ENCODE data around the gene AGMAT. TPM values are rescaled to one million over a fixed set of nuclear protein-coding genes. Genes with fewer than 3 reads are reported as not detected.

Gene AGMAT
- total and polyA plus RNA-seq, 2 of the 8 experiments (the other 6 are each of a cell fraction or from before 2014, with no cell fraction given), result 3.7 to 5.8 TPM

- TF ChIP-seq, protein P1, sequence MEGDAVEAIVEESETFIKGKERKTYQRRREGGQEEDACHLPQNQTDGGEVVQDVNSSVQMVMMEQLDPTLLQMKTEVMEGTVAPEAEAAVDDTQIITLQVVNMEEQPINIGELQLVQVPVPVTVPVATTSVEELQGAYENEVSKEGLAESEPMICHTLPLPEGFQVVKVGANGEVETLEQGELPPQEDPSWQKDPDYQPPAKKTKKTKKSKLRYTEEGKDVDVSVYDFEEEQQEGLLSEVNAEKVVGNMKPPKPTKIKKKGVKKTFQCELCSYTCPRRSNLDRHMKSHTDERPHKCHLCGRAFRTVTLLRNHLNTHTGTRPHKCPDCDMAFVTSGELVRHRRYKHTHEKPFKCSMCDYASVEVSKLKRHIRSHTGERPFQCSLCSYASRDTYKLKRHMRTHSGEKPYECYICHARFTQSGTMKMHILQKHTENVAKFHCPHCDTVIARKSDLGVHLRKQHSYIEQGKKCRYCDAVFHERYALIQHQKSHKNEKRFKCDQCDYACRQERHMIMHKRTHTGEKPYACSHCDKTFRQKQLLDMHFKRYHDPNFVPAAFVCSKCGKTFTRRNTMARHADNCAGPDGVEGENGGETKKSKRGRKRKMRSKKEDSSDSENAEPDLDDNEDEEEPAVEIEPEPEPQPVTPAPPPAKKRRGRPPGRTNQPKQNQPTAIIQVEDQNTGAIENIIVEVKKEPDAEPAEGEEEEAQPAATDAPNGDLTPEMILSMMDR (IDR thresholded peaks at IDR 0.05; ENCODE audit: control extremely low read depth in 1 of 3, insufficient read depth in 1 of 3, low read depth in 1 of 3, low read length in 3 of 3), result no peak
- TF ChIP-seq SAP30 (IDR thresholded peaks at IDR 0.05; ENCODE audit: insufficient read depth, insufficient replicate concordance, low read length) (no peak), TAF1 (IDR thresholded peaks at IDR 0.05; ENCODE audit: low read depth, low read length) (no peak), SIRT6 (IDR thresholded peaks at IDR 0.05; ENCODE audit: low read length) (no peak), EP300 (IDR thresholded peaks at IDR 0.05; ENCODE audit: borderline replicate concordance in 1 of 2, low read depth in 2 of 2, low read length in 2 of 2) (no peak), CEBPB (IDR thresholded peaks at IDR 0.05; ENCODE audit: low read depth, low read length) (no peak)
Observed at GRCh38 chr1:15624133-15624714, 39.4 kb upstream of the AGMAT start (continued).
